GM20000 (cell line): ENCODE results near the gene AKIRIN2.

Experiments used
- DNase-seq: peaks from one replicate; pipeline ENCODE4 v3.0.0; 2012; ENCODE audit warnings: low spot score
- CTCF ChIP-seq: IDR thresholded peaks from 2 replicates; pipeline ENCODE4 v1.5.1; 2012; ENCODE audit warnings: mild to moderate bottlenecking, control low read depth; ENCODE audit errors: extremely low read depth, missing control alignments

Gene AKIRIN2

GRCh38 chr6:87675004-87675681 is 26.9 kb downstream of the AKIRIN2 start:
- TF ChIP-seq CTCF: no peak
- DNase-seq: no peak

DNA sequence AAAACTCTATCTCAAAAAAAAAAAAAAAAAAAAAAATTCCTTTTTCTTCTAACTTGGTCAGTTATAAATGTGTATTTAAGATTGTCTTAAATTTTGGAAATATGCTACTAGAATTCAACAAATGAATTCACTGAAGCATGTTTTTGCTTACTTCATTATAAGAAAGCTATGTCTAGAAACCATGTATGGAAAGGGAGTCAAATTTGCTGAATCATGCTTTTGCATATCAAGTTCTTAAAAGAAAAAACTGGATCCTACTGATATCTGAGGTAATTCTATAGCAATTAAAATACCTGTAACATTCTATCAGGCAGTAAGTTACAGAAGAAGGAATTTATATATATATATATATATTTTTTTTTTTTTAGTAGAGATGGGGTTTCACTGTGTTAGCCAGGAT is 27.7 kb downstream of the AKIRIN2 start:
- DNase-seq: no peak
- TF ChIP-seq CTCF: no peak

DNA sequence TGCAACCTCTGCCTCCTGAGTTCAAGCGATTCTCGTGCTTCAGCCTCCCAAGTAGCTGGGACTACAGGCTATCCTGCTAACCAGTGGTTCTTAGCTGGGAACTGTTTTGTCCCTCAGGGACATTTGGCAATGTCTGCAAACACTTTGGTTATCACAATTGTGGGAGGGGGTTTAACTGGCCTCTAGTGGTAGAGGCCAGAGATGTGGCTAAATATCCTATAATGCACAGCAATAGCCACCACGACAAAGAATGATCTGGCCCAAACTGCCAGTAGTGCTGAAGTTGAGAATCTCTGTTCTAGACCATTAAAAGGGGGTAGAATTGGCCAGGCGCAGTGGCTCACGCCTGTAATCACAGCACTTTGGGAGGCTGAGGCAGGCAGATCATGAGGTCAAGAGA is 28.8 kb downstream of the AKIRIN2 start:
- TF ChIP-seq CTCF: no peak

GRCh38 chr6:87672641-87673040 is 29.4 kb downstream of the AKIRIN2 start:
- TF ChIP-seq CTCF: no peak
- no peak for DNase-seq

More for the DNA sequence above, 28.8 kb downstream of the AKIRIN2 start:
- DNase-seq: no peak

GRCh38 chr6:87671555-87672029 is 30.4 kb downstream of the AKIRIN2 start:
- TF ChIP-seq CTCF: no peak
- no peak for DNase-seq

DNA sequence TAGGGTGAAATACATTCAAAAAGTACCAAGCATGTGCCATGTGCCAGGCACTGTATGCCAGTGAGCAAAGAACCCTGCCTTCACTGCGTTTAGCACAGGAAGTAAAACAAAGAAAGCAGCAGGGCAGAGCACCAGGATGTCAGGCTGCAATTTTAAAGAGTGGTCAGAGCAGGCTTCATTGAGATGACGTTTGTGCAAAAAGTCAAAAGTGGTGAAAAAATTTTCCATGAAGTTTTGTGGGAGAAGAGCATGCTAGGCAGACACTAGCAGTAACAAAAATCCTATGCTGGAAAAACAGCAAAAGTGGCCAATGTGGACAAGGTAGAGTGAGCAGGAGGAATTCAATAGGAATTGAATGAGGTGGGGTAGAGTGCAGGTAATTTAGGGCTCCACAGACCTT is 31.3 kb downstream of the AKIRIN2 start:
- TF ChIP-seq CTCF: no peak
- no peak for DNase-seq

GRCh38 chr6:87669051-87669450 is 33.0 kb downstream of the AKIRIN2 start:
- peak; percentile 42 for DNase-seq
- no peak for TF ChIP-seq CTCF
